ENCODE data around the gene CCDC102B.
A peak's percentile ranks its signal among the peaks of the same experiment; 100 is the strongest.
"Not testable (repeated sequence)": the region's sequence is repeated elsewhere in the genome, so short reads cannot be mapped to it uniquely, and the experiment has no call there.

The CCDC102B gene

GRCh38 chr18:68797871-68798270, at the start of gene CCDC102B:
Gene CCDC102B (plus strand): TSS chr18:68798080. CDS start chr18:68836764, 38,684 bp downstream.
- DNase-seq (ENCODE audit: low read depth), result peak; percentile 94

- no peak for DNase-seq (ENCODE audit: low read depth)
Observed at GRCh38 chr18:68757126-68757525, 40.8 kb upstream of the CCDC102B start.

- no peak for DNase-seq (ENCODE audit: low read depth)
Observed at GRCh38 chr18:68759308-68759707, 38.6 kb upstream of the CCDC102B start.

- DNase-seq (ENCODE audit: low read depth), result peak; percentile 84
Observed at GRCh38 chr18:68763083-68763482, 34.8 kb upstream of the CCDC102B start.

GRCh38 chr18:68764016-68764415, 33.9 kb upstream of the CCDC102B start:
- DNase-seq (ENCODE audit: low read depth), result peak; percentile 47

- DNase-seq (ENCODE audit: low read depth), result peak; percentile 37
Observed at GRCh38 chr18:68766433-68766832, 31.4 kb upstream of the CCDC102B start.

GRCh38 chr18:68769461-68769860, 28.4 kb upstream of the CCDC102B start:
- DNase-seq (ENCODE audit: low read depth), result peak; percentile 45

- DNase-seq (ENCODE audit: low read depth), result no peak
Observed at GRCh38 chr18:68772268-68772667, 25.6 kb upstream of the CCDC102B start.

GRCh38 chr18:68778280-68778886, 19.5 kb upstream of the CCDC102B start:
- peak; percentile 92 for DNase-seq (ENCODE audit: low read depth)

- DNase-seq (ENCODE audit: low read depth), result peak; percentile 95
Observed at GRCh38 chr18:68779169-68779568, 18.7 kb upstream of the CCDC102B start.

GRCh38 chr18:68780802-68781635, 16.9 kb upstream of the CCDC102B start:
- no peak for DNase-seq (ENCODE audit: low read depth)

- DNase-seq (ENCODE audit: low read depth), result no peak
Observed at GRCh38 chr18:68783506-68783905, 14.4 kb upstream of the CCDC102B start.

GRCh38 chr18:68784071-68784470, 13.8 kb upstream of the CCDC102B start:
- no peak for DNase-seq (ENCODE audit: low read depth)

- not testable (repeated sequence) for DNase-seq (ENCODE audit: low read depth)
Observed at GRCh38 chr18:68790290-68790689, 7.6 kb upstream of the CCDC102B start.

- DNase-seq (ENCODE audit: low read depth), result peak; percentile 22
Observed at GRCh38 chr18:68791801-68792200, 6.1 kb upstream of the CCDC102B start.

GRCh38 chr18:68793951-68794350, 3.9 kb upstream of the CCDC102B start:
- no peak for DNase-seq (ENCODE audit: low read depth)

GRCh38 chr18:68796936-68797690, 767 bp upstream of the CCDC102B start:
- DNase-seq (ENCODE audit: low read depth), result peak; percentile 92

- DNase-seq (ENCODE audit: low read depth), result peak; percentile 34
Observed at GRCh38 chr18:68800075-68800474, 2.2 kb downstream of the CCDC102B start.

GRCh38 chr18:68803356-68803755, 5.5 kb downstream of the CCDC102B start:
- DNase-seq (ENCODE audit: low read depth), result peak; percentile 95

- DNase-seq (ENCODE audit: low read depth), result peak; percentile 67
Observed at GRCh38 chr18:68817584-68817983, 19.7 kb downstream of the CCDC102B start.

- DNase-seq (ENCODE audit: low read depth), result no peak
Observed at GRCh38 chr18:68818584-68818983, 20.7 kb downstream of the CCDC102B start.

GRCh38 chr18:68822926-68823325, 25.0 kb downstream of the CCDC102B start:
- DNase-seq (ENCODE audit: low read depth), result no peak

GRCh38 chr18:68826121-68826520, 28.2 kb downstream of the CCDC102B start:
- DNase-seq (ENCODE audit: low read depth), result peak; percentile 18

All from iris pigment epithelial cell (primary cell).